HFFc6 (cell line): Measurements from ENCODE around the gene PAPPA. TPM values are rescaled to one million over a fixed set of nuclear protein-coding genes. Genes with fewer than 3 reads are reported as not detected.
A peak's percentile ranks its signal among the peaks of the same experiment; 100 is the strongest.

Experiments used
- DNase-seq: peaks from one replicate; pipeline ENCODE4 v3.0.0-alpha.2; 2018
- H3K27ac Mint-ChIP-seq: 2 replicates; pipeline ENCODE4 v1.8.0; 2020; ENCODE audit warnings: mild to moderate bottlenecking, mixed read lengths
- H3K27me3 Mint-ChIP-seq: 2 replicates; pipeline ENCODE4 v1.8.0; 2021; ENCODE audit warnings: mild to moderate bottlenecking, moderate library complexity, mixed read lengths; ENCODE audit not compliant: insufficient read depth
- H3K36me3 Mint-ChIP-seq: 2 replicates; pipeline ENCODE4 v1.8.0; 2021; ENCODE audit warnings: low read depth, mixed read lengths
- H3K4me1 Mint-ChIP-seq: 2 replicates; pipeline ENCODE4 v1.8.0; 2020; ENCODE audit warnings: low read depth, mixed read lengths
- H3K4me3 Mint-ChIP-seq: 2 replicates; pipeline ENCODE4 v1.8.0; 2020; ENCODE audit warnings: mild to moderate bottlenecking, moderate library complexity, mixed read lengths
- H3K9me3 Mint-ChIP-seq: 2 replicates; pipeline ENCODE4 v1.8.0; 2020; ENCODE audit warnings: mild to moderate bottlenecking, mixed read lengths
- CTCF ChIP-seq: fragments of 200-600 bp; sonication (generic); IDR thresholded peaks from 2 replicates; pipeline ENCODE4 v1.5.0; 2021; ENCODE audit warnings: antibody characterized with exemption, mild to moderate bottlenecking
- total RNA-seq, 6 experiments: library from RNA; stranded (reverse); fragmentation: NEBNext Ultra II Directional; extraction: Animal tissue kit (Norgen Biotek cat#: 25700); gene quantifications; 2 replicates in 1 of 6; 3 replicates in 5 of 6; pipeline ENCODE4 v1.2.3, GENCODE V29; 2021

Gene PAPPA
- total RNA-seq, 6 experiments from 2014 or later, result 8.2 to 13.2 (median 12.3) TPM

- Mint-ChIP-seq H3K27me3 (peaks cover 5% of the 10 kb centered on the region), H3K4me3 (no peak overlapping the region), H3K27ac (no peak overlapping the region), H3K4me1 (peaks cover 28% of the 10 kb centered on the region), H3K9me3 (no peaks in the 10 kb centered on the region), H3K36me3 (peaks cover 13% of the 10 kb centered on the region)
- TF ChIP-seq CTCF, result no peak
- DNase-seq, result no peak
Measured at GRCh38 chr9:116182876-116183275, 29.3 kb downstream of the PAPPA start.

GRCh38 chr9:116187570-116188170 lies 34.1 kb downstream of the PAPPA start:
- no peak overlapping the region for H3K4me3 Mint-ChIP-seq
- peaks cover 5% of the 10 kb centered on the region for H3K27me3 Mint-ChIP-seq
- no peak for DNase-seq
- H3K27ac Mint-ChIP-seq, result no peak overlapping the region
- H3K4me1 Mint-ChIP-seq, result peaks cover 32% of the 10 kb centered on the region
- peaks cover 21% of the 10 kb centered on the region for H3K36me3 Mint-ChIP-seq
- TF ChIP-seq CTCF, result no peak
- H3K9me3 Mint-ChIP-seq, result no peaks in the 10 kb centered on the region

DNA sequence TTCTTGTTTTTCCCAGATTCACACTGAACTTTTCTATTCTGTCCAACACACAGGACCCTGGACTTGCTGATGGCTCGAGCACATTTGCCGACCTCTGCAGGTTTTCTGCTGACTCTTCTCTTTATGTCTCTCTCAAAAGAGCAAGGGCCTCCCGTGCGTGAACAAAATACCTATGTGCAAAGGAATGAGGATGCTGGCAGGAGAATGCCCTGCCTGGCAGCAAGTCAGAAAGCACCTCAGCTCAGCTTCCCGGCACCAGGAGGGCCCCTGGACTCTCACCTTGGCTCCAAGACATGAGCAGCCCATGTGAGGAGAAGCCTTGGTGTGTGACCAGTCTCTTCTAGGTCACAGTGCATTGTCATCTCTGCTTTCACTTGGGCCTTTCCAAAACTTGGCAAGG lies 36.1 kb downstream of the PAPPA start:
- no peak for DNase-seq
- Mint-ChIP-seq H3K27me3 (no peaks in the 10 kb centered on the region; the same call in none of the 2 replicates), H3K36me3 (peaks cover 21% of the 10 kb centered on the region), H3K4me1 (peaks cover 49% of the 10 kb centered on the region), H3K27ac (no peak overlapping the region), H3K4me3 (no peak overlapping the region), H3K9me3 (no peaks in the 10 kb centered on the region)
- no peak for TF ChIP-seq CTCF

- no peak overlapping the region for H3K4me3 Mint-ChIP-seq
- H3K4me1 Mint-ChIP-seq, result peaks cover 56% of the 10 kb centered on the region
- H3K9me3 Mint-ChIP-seq, result no peaks in the 10 kb centered on the region
- H3K27me3 Mint-ChIP-seq, result no peaks in the 10 kb centered on the region; the same call in none of the 2 replicates
- no peak for TF ChIP-seq CTCF
- peak; percentile 86 for DNase-seq
- peak overlapping the region; percentile 77 for H3K27ac Mint-ChIP-seq
- peaks cover 21% of the 10 kb centered on the region for H3K36me3 Mint-ChIP-seq
Measured at GRCh38 chr9:116190637-116191396, 37.2 kb downstream of the PAPPA start.

GRCh38 chr9:116191576-116192415 lies 38.2 kb downstream of the PAPPA start:
- H3K27me3 Mint-ChIP-seq, result no peaks in the 10 kb centered on the region; the same call in none of the 2 replicates
- H3K4me1 Mint-ChIP-seq, result peaks cover 61% of the 10 kb centered on the region
- DNase-seq, result no peak
- no peaks in the 10 kb centered on the region for H3K9me3 Mint-ChIP-seq
- H3K36me3 Mint-ChIP-seq, result peaks cover 22% of the 10 kb centered on the region
- H3K27ac Mint-ChIP-seq, result peak overlapping the region; percentile 77
- H3K4me3 Mint-ChIP-seq, result no peak overlapping the region
- peak; percentile 21 for TF ChIP-seq CTCF
